ENCODE results near the gene VAV2. TPM values are rescaled to one million over a fixed set of nuclear protein-coding genes. Genes with fewer than 3 reads are reported as not detected.

Gene VAV2
- total RNA-seq, 2 experiments from 2014 or later = 11.0 to 27.8 TPM

DNA sequence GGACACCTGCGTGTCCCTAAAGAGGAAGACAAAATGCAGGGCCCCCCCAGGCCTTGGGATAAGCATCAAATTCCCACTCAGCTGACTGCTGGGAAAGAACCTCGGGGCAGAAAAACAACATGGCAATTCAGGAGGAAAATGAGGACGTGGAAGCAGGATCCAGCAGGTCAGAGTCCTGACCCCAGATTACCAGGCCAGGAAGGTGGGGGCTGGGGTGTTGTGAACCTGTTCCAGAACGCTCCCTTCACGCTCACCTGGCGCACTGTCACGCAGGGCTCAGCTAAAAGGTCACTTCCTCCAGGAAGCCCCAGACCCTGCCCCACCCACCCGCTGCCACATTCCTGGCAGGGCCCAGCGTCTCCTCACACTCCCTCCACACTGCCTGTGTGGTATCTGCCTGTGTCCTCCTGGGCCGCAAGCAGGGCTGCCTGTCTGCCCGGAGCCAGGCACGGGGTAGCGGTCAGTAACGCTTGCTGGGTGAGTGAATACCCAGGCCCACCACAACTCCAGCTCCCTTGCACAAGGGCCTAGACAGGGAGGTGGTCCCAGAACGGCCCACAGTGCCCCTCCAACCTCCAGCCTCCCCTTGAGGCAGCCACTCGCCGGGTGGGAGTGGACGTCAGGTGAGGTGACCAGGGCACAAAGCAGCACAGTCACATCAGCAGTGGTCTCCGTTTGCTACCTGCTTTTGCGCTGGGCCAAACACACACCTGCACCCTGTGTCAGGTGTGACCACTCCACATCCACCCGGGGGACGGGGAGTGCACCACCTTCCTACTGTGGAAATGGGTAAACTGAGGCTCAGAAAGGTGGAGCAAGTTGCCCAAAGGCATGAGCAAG is 18.1 kb downstream of the VAV2 start:
- intact Hi-C loops (cut with micrococcal nuclease; ENCODE audit: unreplicated experiment) = no loop called here
- no peak overlapping the region for H3K4me3 ChIP-seq (ENCODE audit: low read depth, low read length, poor library complexity, severe bottlenecking)
- H3K9me3 ChIP-seq (ENCODE audit: low read length) = no peaks in the 10 kb centered on the region
- CTCF ChIA-PET (ENCODE audit: unreplicated experiment) = no interaction called here
- H3K4me2 ChIP-seq (ENCODE audit: low read length) = peak overlapping the region; percentile 39; the same call in 1 of the 2 replicates
- TF ChIP-seq, protein P1, sequence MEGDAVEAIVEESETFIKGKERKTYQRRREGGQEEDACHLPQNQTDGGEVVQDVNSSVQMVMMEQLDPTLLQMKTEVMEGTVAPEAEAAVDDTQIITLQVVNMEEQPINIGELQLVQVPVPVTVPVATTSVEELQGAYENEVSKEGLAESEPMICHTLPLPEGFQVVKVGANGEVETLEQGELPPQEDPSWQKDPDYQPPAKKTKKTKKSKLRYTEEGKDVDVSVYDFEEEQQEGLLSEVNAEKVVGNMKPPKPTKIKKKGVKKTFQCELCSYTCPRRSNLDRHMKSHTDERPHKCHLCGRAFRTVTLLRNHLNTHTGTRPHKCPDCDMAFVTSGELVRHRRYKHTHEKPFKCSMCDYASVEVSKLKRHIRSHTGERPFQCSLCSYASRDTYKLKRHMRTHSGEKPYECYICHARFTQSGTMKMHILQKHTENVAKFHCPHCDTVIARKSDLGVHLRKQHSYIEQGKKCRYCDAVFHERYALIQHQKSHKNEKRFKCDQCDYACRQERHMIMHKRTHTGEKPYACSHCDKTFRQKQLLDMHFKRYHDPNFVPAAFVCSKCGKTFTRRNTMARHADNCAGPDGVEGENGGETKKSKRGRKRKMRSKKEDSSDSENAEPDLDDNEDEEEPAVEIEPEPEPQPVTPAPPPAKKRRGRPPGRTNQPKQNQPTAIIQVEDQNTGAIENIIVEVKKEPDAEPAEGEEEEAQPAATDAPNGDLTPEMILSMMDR (conservative IDR thresholded peaks at IDR 0.05; ENCODE audit: low read length) = no peak
- TF ChIP-seq EZH2phosphoT487 (IDR thresholded peaks at IDR 0.05; ENCODE audit: borderline replicate concordance, low read depth, low read length) = no peak
- BruUV-seq (replicated peaks) = no TSS peak
- H3K4me1 ChIP-seq (ENCODE audit: insufficient read depth, low read length, poor library complexity, severe bottlenecking) = peaks cover 29% of the 10 kb centered on the region
- H2AFZ ChIP-seq (ENCODE audit: low read length) = no peak overlapping the region
- POLR2A ChIA-PET = interaction anchor here (0.5 kb wide), 1 partner anchor 104 kb away, joined by 8 read pairs; no protein-coding TSS in a partner anchor
- no peak for DNase-seq (ENCODE audit: low spot score)
- H3K9me2 ChIP-seq (ENCODE audit: insufficient read depth, low read length) = no peaks in the 10 kb centered on the region
- no peaks in the 10 kb centered on the region for H3K36me3 ChIP-seq (ENCODE audit: insufficient read depth, low read length)
- no peaks in the 10 kb centered on the region; the same call in 1 of the 2 replicates for H3K79me2 ChIP-seq (ENCODE audit: insufficient read depth, low read depth, low read length)
- no peak overlapping the region for H3K27ac ChIP-seq (ENCODE audit: low read depth, low read length, poor library complexity, severe bottlenecking)
- H4K20me1 ChIP-seq (ENCODE audit: insufficient read depth, low read length) = peaks cover 6% of the 10 kb centered on the region; the same call in 1 of the 2 replicates

DNA sequence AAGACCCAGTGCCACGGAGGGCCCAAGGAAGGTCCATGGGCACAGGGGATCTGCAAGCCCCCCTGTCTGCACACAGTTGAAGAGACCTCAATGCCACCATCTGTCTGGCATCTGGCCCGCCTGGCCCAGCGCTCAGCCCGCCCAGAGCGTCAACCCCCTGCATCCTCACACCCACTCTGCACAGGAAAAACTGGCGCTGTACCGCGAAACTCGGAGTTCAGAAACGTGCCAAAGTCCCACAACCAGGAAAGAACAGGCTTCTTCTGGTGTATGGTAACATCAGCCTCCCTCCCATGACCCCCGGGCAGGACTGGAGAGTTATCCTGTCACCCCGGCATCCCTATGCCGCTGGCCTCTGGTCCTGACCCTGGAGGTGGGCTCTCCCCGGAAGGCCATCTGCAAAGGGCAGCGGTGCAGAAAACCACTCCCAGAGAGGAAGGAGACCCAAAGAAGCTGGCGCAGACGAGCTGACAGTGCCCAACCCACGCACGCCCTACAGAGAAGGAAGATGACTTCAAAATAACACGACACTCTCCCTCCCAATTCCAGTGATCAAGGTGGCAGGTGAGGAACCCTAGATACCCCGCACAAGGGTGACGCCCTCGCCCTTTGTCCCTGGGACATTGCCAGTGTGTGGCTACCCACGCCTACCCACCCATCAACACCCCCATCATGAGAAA is 18.9 kb downstream of the VAV2 start:
- Histone ChIP-seq H2AFZ (ENCODE audit: low read length) (no peak overlapping the region), H3K4me3 (ENCODE audit: low read depth, low read length, poor library complexity, severe bottlenecking) (no peak overlapping the region), H3K9me3 (ENCODE audit: low read length) (no peaks in the 10 kb centered on the region), H3K4me1 (ENCODE audit: insufficient read depth, low read length, poor library complexity, severe bottlenecking) (peaks cover 24% of the 10 kb centered on the region), H4K20me1 (ENCODE audit: insufficient read depth, low read length) (no peaks in the 10 kb centered on the region; the same call in 1 of the 2 replicates), H3K4me2 (ENCODE audit: low read length) (peak overlapping the region; percentile 39; the same call in 1 of the 2 replicates), H3K79me2 (ENCODE audit: insufficient read depth, low read depth, low read length) (no peaks in the 10 kb centered on the region; the same call in 1 of the 2 replicates), H3K27ac (ENCODE audit: low read depth, low read length, poor library complexity, severe bottlenecking) (no peak overlapping the region), H3K36me3 (ENCODE audit: insufficient read depth, low read length) (no peaks in the 10 kb centered on the region), H3K9me2 (ENCODE audit: insufficient read depth, low read length) (no peaks in the 10 kb centered on the region)
- TF ChIP-seq, protein P1 (conservative IDR thresholded peaks at IDR 0.05; ENCODE audit: low read length) = no peak
- TF ChIP-seq EZH2phosphoT487 (IDR thresholded peaks at IDR 0.05; ENCODE audit: borderline replicate concordance, low read depth, low read length) = no peak
- BruUV-seq (replicated peaks) = no TSS peak
- ChIA-PET POLR2A (no interaction called here), CTCF (ENCODE audit: unreplicated experiment) (interaction anchor here (0.6 kb wide), 1 partner anchor 18 kb away, joined by 3 read pairs; no protein-coding TSS in a partner anchor)
- intact Hi-C loops (cut with micrococcal nuclease; ENCODE audit: unreplicated experiment) = no loop called here
- no peak for DNase-seq (ENCODE audit: low spot score)
